Measurements from ENCODE around the gene ACTL10. TPM values are rescaled to one million over a fixed set of nuclear protein-coding genes. Genes with fewer than 3 reads are reported as not detected.
A peak's percentile ranks its signal among the peaks of the same experiment; 100 is the strongest.

ACTL10 gene
- total and polyA plus RNA-seq, 2 of the 13 experiments (the other 11 are each of a cell fraction or from before 2014, with no cell fraction given), result not detected

DNA sequence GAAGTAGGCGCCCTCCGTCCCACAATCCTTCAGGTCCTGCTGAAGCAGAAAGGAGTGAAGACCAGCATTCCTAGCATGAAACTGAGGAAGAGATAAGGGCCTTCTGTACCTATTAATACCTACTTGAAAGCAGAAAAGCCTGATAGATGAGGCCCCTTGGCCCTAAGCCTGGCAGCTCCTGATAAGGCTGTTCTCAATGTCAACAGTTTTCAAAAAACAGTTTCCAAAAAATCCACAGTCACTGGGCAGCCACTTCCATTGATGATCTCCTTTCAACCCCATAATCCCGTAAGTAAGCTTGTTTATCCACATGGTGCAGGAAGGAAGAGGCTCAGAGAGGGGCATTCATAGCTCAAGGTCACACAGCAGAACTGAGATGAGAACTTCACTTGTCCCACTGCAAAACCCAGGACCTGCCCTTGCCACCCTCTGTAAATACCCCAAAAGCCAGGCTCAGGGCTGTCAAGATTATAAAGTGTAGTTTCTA, 22.2 kb downstream of the ACTL10 start (continued):
- TF ChIP-seq, protein P1, sequence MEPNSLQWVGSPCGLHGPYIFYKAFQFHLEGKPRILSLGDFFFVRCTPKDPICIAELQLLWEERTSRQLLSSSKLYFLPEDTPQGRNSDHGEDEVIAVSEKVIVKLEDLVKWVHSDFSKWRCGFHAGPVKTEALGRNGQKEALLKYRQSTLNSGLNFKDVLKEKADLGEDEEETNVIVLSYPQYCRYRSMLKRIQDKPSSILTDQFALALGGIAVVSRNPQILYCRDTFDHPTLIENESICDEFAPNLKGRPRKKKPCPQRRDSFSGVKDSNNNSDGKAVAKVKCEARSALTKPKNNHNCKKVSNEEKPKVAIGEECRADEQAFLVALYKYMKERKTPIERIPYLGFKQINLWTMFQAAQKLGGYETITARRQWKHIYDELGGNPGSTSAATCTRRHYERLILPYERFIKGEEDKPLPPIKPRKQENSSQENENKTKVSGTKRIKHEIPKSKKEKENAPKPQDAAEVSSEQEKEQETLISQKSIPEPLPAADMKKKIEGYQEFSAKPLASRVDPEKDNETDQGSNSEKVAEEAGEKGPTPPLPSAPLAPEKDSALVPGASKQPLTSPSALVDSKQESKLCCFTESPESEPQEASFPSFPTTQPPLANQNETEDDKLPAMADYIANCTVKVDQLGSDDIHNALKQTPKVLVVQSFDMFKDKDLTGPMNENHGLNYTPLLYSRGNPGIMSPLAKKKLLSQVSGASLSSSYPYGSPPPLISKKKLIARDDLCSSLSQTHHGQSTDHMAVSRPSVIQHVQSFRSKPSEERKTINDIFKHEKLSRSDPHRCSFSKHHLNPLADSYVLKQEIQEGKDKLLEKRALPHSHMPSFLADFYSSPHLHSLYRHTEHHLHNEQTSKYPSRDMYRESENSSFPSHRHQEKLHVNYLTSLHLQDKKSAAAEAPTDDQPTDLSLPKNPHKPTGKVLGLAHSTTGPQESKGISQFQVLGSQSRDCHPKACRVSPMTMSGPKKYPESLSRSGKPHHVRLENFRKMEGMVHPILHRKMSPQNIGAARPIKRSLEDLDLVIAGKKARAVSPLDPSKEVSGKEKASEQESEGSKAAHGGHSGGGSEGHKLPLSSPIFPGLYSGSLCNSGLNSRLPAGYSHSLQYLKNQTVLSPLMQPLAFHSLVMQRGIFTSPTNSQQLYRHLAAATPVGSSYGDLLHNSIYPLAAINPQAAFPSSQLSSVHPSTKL (CRISPR knock-in tag; IDR thresholded peaks at IDR 0.05), result no peak
- peak; percentile 40; the same call in 1 of the 2 replicates for TF ChIP-seq ZBTB7B (CRISPR knock-in tag; IDR thresholded peaks at IDR 0.05)
- no peak for TF ChIP-seq ZNF24 (IDR thresholded peaks at IDR 0.05)
- peak; percentile 36; the same call in 1 of the 2 replicates for TF ChIP-seq RXRA (CRISPR knock-in tag; IDR thresholded peaks at IDR 0.05)
- TF ChIP-seq HNF1B (CRISPR knock-in tag; IDR thresholded peaks at IDR 0.05), result no peak
- no peak for TF ChIP-seq ZNF276 (CRISPR knock-in tag; IDR thresholded peaks at IDR 0.05; ENCODE audit: low read depth)
- TF ChIP-seq ZNF263 (CRISPR knock-in tag; IDR thresholded peaks at IDR 0.05), result no peak
- no peak for TF ChIP-seq ZNF17 (CRISPR knock-in tag; IDR thresholded peaks at IDR 0.05)
- TF ChIP-seq ZNF30 (CRISPR knock-in tag; IDR thresholded peaks at IDR 0.05), result no peak
- no peak for TF ChIP-seq ZNF136 (CRISPR knock-in tag; IDR thresholded peaks at IDR 0.05; ENCODE audit: low read depth)
- TF ChIP-seq ZNF143 (CRISPR knock-in tag; IDR thresholded peaks at IDR 0.05), result peak; percentile 76
- no peak for TF ChIP-seq PCBP2 (optimal IDR thresholded peaks at IDR 0.05; ENCODE audit: low read depth, low read length, poor library complexity, severe bottlenecking)
- TF ChIP-seq, protein P2, sequence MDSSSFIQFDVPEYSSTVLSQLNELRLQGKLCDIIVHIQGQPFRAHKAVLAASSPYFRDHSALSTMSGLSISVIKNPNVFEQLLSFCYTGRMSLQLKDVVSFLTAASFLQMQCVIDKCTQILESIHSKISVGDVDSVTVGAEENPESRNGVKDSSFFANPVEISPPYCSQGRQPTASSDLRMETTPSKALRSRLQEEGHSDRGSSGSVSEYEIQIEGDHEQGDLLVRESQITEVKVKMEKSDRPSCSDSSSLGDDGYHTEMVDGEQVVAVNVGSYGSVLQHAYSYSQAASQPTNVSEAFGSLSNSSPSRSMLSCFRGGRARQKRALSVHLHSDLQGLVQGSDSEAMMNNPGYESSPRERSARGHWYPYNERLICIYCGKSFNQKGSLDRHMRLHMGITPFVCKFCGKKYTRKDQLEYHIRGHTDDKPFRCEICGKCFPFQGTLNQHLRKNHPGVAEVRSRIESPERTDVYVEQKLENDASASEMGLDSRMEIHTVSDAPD (CRISPR knock-in tag; IDR thresholded peaks at IDR 0.05), result 0 out of 2 replicates have a peak, but pooled peaks have one; percentile 47
- TF ChIP-seq RAD21 (CRISPR knock-in tag; IDR thresholded peaks at IDR 0.05), result no peak
- 0 out of 2 replicates have a peak, but pooled peaks have one; percentile 15 for TF ChIP-seq ZNF772 (CRISPR knock-in tag; IDR thresholded peaks at IDR 0.05)
- no peak for TF ChIP-seq CTCF (CRISPR knock-in tag; IDR thresholded peaks at IDR 0.05)
- TF ChIP-seq DNMT1 (CRISPR knock-in tag; IDR thresholded peaks at IDR 0.05), result no peak
- TF ChIP-seq NCOA2 (CRISPR knock-in tag; IDR thresholded peaks at IDR 0.05), result peak; percentile 92
- peak; percentile 51; the same call in 1 of the 2 replicates for TF ChIP-seq ZNF362 (CRISPR knock-in tag; IDR thresholded peaks at IDR 0.05; ENCODE audit: borderline replicate concordance)
